Measurements from ENCODE around the gene PTPRJ. TPM values are rescaled to one million over a fixed set of nuclear protein-coding genes. Genes with fewer than 3 reads are reported as not detected.

Gene PTPRJ
- total and polyA plus RNA-seq, 2 donors (not counting 1 experiment from before 2014, with no cell fraction given), result 5.3 to 5.8 TPM

- H3K27me3 ChIP-seq (ENCODE audit: control insufficient read depth, insufficient read depth, low read length), result no peaks in the 10 kb centered on the region
- no peaks in the 10 kb centered on the region for H4K20me1 ChIP-seq (ENCODE audit: control insufficient read depth, extremely low read depth, insufficient read depth, low read length)
- no peaks in the 10 kb centered on the region for H3K9me3 ChIP-seq (ENCODE audit: control insufficient read depth, insufficient read depth, low read depth, low read length)
- H3K36me3 ChIP-seq (ENCODE audit: control insufficient read depth, insufficient read depth, low read length), result no peaks in the 10 kb centered on the region
- no peak overlapping the region for H3K4me3 ChIP-seq (replicated peaks in 1 of 4; ENCODE audit: control extremely low read depth in 1 of 4, insufficient read depth in 1 of 4, low read depth in 3 of 4, low read length in 4 of 4)
- H3K4me1 ChIP-seq (ENCODE audit: control insufficient read depth, extremely low read depth, insufficient read depth, low read length), result no peaks in the 10 kb centered on the region
- H3K27ac ChIP-seq (ENCODE audit: insufficient read depth, low read length), result no peak overlapping the region
- H2AFZ ChIP-seq (ENCODE audit: low read length), result no peak overlapping the region
- no peak overlapping the region for H3K9ac ChIP-seq (ENCODE audit: insufficient read depth, low read length)
- DNase-seq (ENCODE audit: low read depth in 2 of 2), result no peak
- no peak overlapping the region for H3K4me2 ChIP-seq (ENCODE audit: extremely low read depth, insufficient read depth, low read length)
- peaks cover 1% of the 10 kb centered on the region for H3K79me2 ChIP-seq (ENCODE audit: control insufficient read depth, insufficient read depth, low read length)
- TF ChIP-seq CTCF (conservative IDR thresholded peaks at IDR 0.05 in 1 of 2, IDR thresholded peaks at IDR 0.05 in 1 of 2; ENCODE audit: low read depth in 1 of 2, low read length in 2 of 2) (no peak), EZH2 (IDR thresholded peaks at IDR 0.05; ENCODE audit: low read length, missing control alignments) (no peak)
Measured at GRCh38 chr11:48025984-48026340, 45.6 kb downstream of the PTPRJ start.

- DNase-seq (ENCODE audit: low read depth in 2 of 2), result peak; percentile 23 to 30
- Histone ChIP-seq H3K4me1 (ENCODE audit: control insufficient read depth, extremely low read depth, insufficient read depth, low read length) (no peaks in the 10 kb centered on the region), H3K4me3 (replicated peaks in 1 of 4; ENCODE audit: control extremely low read depth in 1 of 4, insufficient read depth in 1 of 4, low read depth in 3 of 4, low read length in 4 of 4) (no peak overlapping the region), H3K36me3 (ENCODE audit: control insufficient read depth, insufficient read depth, low read length) (no peaks in the 10 kb centered on the region), H2AFZ (ENCODE audit: low read length) (no peak overlapping the region), H3K9ac (ENCODE audit: insufficient read depth, low read length) (no peak overlapping the region), H3K27me3 (ENCODE audit: control insufficient read depth, insufficient read depth, low read length) (no peaks in the 10 kb centered on the region), H3K79me2 (ENCODE audit: control insufficient read depth, insufficient read depth, low read length) (peaks cover 1% of the 10 kb centered on the region), H3K4me2 (ENCODE audit: extremely low read depth, insufficient read depth, low read length) (no peak overlapping the region), H3K27ac (ENCODE audit: insufficient read depth, low read length) (no peak overlapping the region), H3K9me3 (ENCODE audit: control insufficient read depth, insufficient read depth, low read depth, low read length) (no peaks in the 10 kb centered on the region), H4K20me1 (ENCODE audit: control insufficient read depth, extremely low read depth, insufficient read depth, low read length) (no peaks in the 10 kb centered on the region)
- TF ChIP-seq CTCF (conservative IDR thresholded peaks at IDR 0.05 in 1 of 2, IDR thresholded peaks at IDR 0.05 in 1 of 2; ENCODE audit: low read depth in 1 of 2, low read length in 2 of 2), result no peak
- no peak for TF ChIP-seq EZH2 (IDR thresholded peaks at IDR 0.05; ENCODE audit: low read length, missing control alignments)
Measured at GRCh38 chr11:48028914-48029680, 48.7 kb downstream of the PTPRJ start.

GRCh38 chr11:48029681-48030290 is 49.4 kb downstream of the PTPRJ start:
- no peak overlapping the region for H3K27ac ChIP-seq (ENCODE audit: insufficient read depth, low read length)
- TF ChIP-seq CTCF (conservative IDR thresholded peaks at IDR 0.05 in 1 of 2, IDR thresholded peaks at IDR 0.05 in 1 of 2; ENCODE audit: low read depth in 1 of 2, low read length in 2 of 2) (no peak), EZH2 (IDR thresholded peaks at IDR 0.05; ENCODE audit: low read length, missing control alignments) (no peak)

More at GRCh38 chr11:48029681-48030290, 49.4 kb downstream of the PTPRJ start:
- no peaks in the 10 kb centered on the region for H3K36me3 ChIP-seq (ENCODE audit: control insufficient read depth, insufficient read depth, low read length)
- no peak overlapping the region for H3K4me3 ChIP-seq (replicated peaks in 1 of 4; ENCODE audit: control extremely low read depth in 1 of 4, insufficient read depth in 1 of 4, low read depth in 3 of 4, low read length in 4 of 4)
- no peak overlapping the region for H3K4me2 ChIP-seq (ENCODE audit: extremely low read depth, insufficient read depth, low read length)
- peaks cover 1% of the 10 kb centered on the region for H3K79me2 ChIP-seq (ENCODE audit: control insufficient read depth, insufficient read depth, low read length)
- H3K4me1 ChIP-seq (ENCODE audit: control insufficient read depth, extremely low read depth, insufficient read depth, low read length), result no peaks in the 10 kb centered on the region
- H3K9ac ChIP-seq (ENCODE audit: insufficient read depth, low read length), result no peak overlapping the region
- no peaks in the 10 kb centered on the region for H3K27me3 ChIP-seq (ENCODE audit: control insufficient read depth, insufficient read depth, low read length)
- DNase-seq (ENCODE audit: low read depth in 2 of 2), result no peak
- H2AFZ ChIP-seq (ENCODE audit: low read length), result no peak overlapping the region
- no peaks in the 10 kb centered on the region for H3K9me3 ChIP-seq (ENCODE audit: control insufficient read depth, insufficient read depth, low read depth, low read length)
- H4K20me1 ChIP-seq (ENCODE audit: control insufficient read depth, extremely low read depth, insufficient read depth, low read length), result no peaks in the 10 kb centered on the region
